ENCODE measurements around the gene FCRL6.
A peak's percentile ranks its signal among the peaks of the same experiment; 100 is the strongest.

FCRL6 gene

GRCh38 chr1:159830722-159831121 lies 28.6 kb downstream of the FCRL6 start:
- H3K9me3 ChIP-seq (ENCODE audit: severe bottlenecking) = no peaks in the 10 kb centered on the region
- H3K27me3 ChIP-seq (ENCODE audit: insufficient read depth, poor library complexity, severe bottlenecking) = no peaks in the 10 kb centered on the region
- DNase-seq (ENCODE audit: low spot score) (no peak), ATAC-seq (ENCODE audit: low read depth) (no peak)
- no peaks in the 10 kb centered on the region for H3K4me1 ChIP-seq (ENCODE audit: insufficient read depth, poor library complexity, severe bottlenecking)
- no peak overlapping the region for H3K4me3 ChIP-seq (ENCODE audit: severe bottlenecking)
- TF ChIP-seq CTCF (IDR thresholded peaks at IDR 0.05; ENCODE audit: poor library complexity, severe bottlenecking) = no peak
- H3K36me3 ChIP-seq (ENCODE audit: low read depth) = no peaks in the 10 kb centered on the region
- H3K27ac ChIP-seq (ENCODE audit: poor library complexity, severe bottlenecking) = no peak overlapping the region

- Histone ChIP-seq H3K4me3 (ENCODE audit: severe bottlenecking) (no peak overlapping the region), H3K4me1 (ENCODE audit: insufficient read depth, poor library complexity, severe bottlenecking) (no peaks in the 10 kb centered on the region), H3K36me3 (ENCODE audit: low read depth) (no peaks in the 10 kb centered on the region), H3K27ac (ENCODE audit: poor library complexity, severe bottlenecking) (no peak overlapping the region), H3K9me3 (ENCODE audit: severe bottlenecking) (no peaks in the 10 kb centered on the region), H3K27me3 (ENCODE audit: insufficient read depth, poor library complexity, severe bottlenecking) (no peaks in the 10 kb centered on the region)
- TF ChIP-seq CTCF (IDR thresholded peaks at IDR 0.05; ENCODE audit: poor library complexity, severe bottlenecking) = no peak
- no peak for DNase-seq (ENCODE audit: low spot score)
- ATAC-seq (ENCODE audit: low read depth) = no peak
These were observed 29.4 kb downstream of the FCRL6 start for GRCh38 chr1:159831412-159832141.

- Histone ChIP-seq H3K27ac (ENCODE audit: poor library complexity, severe bottlenecking) (no peak overlapping the region), H3K27me3 (ENCODE audit: insufficient read depth, poor library complexity, severe bottlenecking) (no peaks in the 10 kb centered on the region), H3K4me1 (ENCODE audit: insufficient read depth, poor library complexity, severe bottlenecking) (no peaks in the 10 kb centered on the region), H3K9me3 (ENCODE audit: severe bottlenecking) (no peaks in the 10 kb centered on the region), H3K4me3 (ENCODE audit: severe bottlenecking) (no peak overlapping the region), H3K36me3 (ENCODE audit: low read depth) (no peaks in the 10 kb centered on the region)
- DNase-seq (ENCODE audit: low spot score) (no peak), ATAC-seq (ENCODE audit: low read depth) (no peak)
- TF ChIP-seq CTCF (IDR thresholded peaks at IDR 0.05; ENCODE audit: poor library complexity, severe bottlenecking) = no peak
These were observed 30.1 kb downstream of the FCRL6 start for GRCh38 chr1:159832309-159832708.

- H3K4me1 ChIP-seq (ENCODE audit: insufficient read depth, poor library complexity, severe bottlenecking) = no peaks in the 10 kb centered on the region
- no peak overlapping the region for H3K27ac ChIP-seq (ENCODE audit: poor library complexity, severe bottlenecking)
- no peaks in the 10 kb centered on the region for H3K9me3 ChIP-seq (ENCODE audit: severe bottlenecking)
- ATAC-seq (ENCODE audit: low read depth) = no peak
- H3K4me3 ChIP-seq (ENCODE audit: severe bottlenecking) = no peak overlapping the region
- no peak for DNase-seq (ENCODE audit: low spot score)
- H3K36me3 ChIP-seq (ENCODE audit: low read depth) = no peaks in the 10 kb centered on the region
- H3K27me3 ChIP-seq (ENCODE audit: insufficient read depth, poor library complexity, severe bottlenecking) = no peaks in the 10 kb centered on the region
- no peak for TF ChIP-seq CTCF (IDR thresholded peaks at IDR 0.05; ENCODE audit: poor library complexity, severe bottlenecking)
These were observed 33.2 kb downstream of the FCRL6 start for GRCh38 chr1:159835356-159835755.

GRCh38 chr1:159835862-159836525 lies 33.8 kb downstream of the FCRL6 start:
- DNase-seq (ENCODE audit: low spot score) (no peak), ATAC-seq (ENCODE audit: low read depth) (no peak)
- H3K4me1 ChIP-seq (ENCODE audit: insufficient read depth, poor library complexity, severe bottlenecking) = no peaks in the 10 kb centered on the region
- no peak overlapping the region for H3K27ac ChIP-seq (ENCODE audit: poor library complexity, severe bottlenecking)
- H3K36me3 ChIP-seq (ENCODE audit: low read depth) = no peaks in the 10 kb centered on the region
- H3K9me3 ChIP-seq (ENCODE audit: severe bottlenecking) = no peaks in the 10 kb centered on the region
- no peaks in the 10 kb centered on the region for H3K27me3 ChIP-seq (ENCODE audit: insufficient read depth, poor library complexity, severe bottlenecking)
- H3K4me3 ChIP-seq (ENCODE audit: severe bottlenecking) = no peak overlapping the region
- peak; percentile 24 for TF ChIP-seq CTCF (IDR thresholded peaks at IDR 0.05; ENCODE audit: poor library complexity, severe bottlenecking)
